ENCODE data around the gene SMPDL3B.
A peak's percentile ranks its signal among the peaks of the same experiment; 100 is the strongest.

Gene SMPDL3B

GRCh38 chr1:27958513-27958912, 23.7 kb downstream of the SMPDL3B start:
- H4K20me1 ChIP-seq (ENCODE audit: insufficient read depth, low read length, poor library complexity, severe bottlenecking), result no peaks in the 10 kb centered on the region
- no peaks in the 10 kb centered on the region for H3K27me3 ChIP-seq (ENCODE audit: insufficient read depth, low read length, poor library complexity, severe bottlenecking)
- H3K9ac ChIP-seq (ENCODE audit: low read depth, low read length, poor library complexity, severe bottlenecking), result no peak overlapping the region
- peaks cover 20% of the 10 kb centered on the region for H3K4me1 ChIP-seq (ENCODE audit: insufficient read depth, low read length, poor library complexity, severe bottlenecking)
- TF ChIP-seq CTCF (conservative IDR thresholded peaks at IDR 0.05; ENCODE audit: low read length), result no peak
- no peak for TF ChIP-seq EZH2phosphoT487 (IDR thresholded peaks at IDR 0.05; ENCODE audit: borderline replicate concordance)
- H3K4me3 ChIP-seq (ENCODE audit: low read length, poor library complexity, severe bottlenecking), result no peak overlapping the region
- H3K4me2 ChIP-seq (ENCODE audit: low read depth, low read length, poor library complexity, severe bottlenecking), result no peak overlapping the region
- H3K9me3 ChIP-seq (ENCODE audit: insufficient read depth, low read depth, low read length), result no peaks in the 10 kb centered on the region
- H3K9me2 ChIP-seq (replicated peaks; ENCODE audit: low read depth, low read length), result no peaks in the 10 kb centered on the region
- H3K36me3 ChIP-seq (ENCODE audit: insufficient read depth, low read length), result peaks cover under 1% of the 10 kb centered on the region; the same call in 1 of the 2 replicates
- H3F3A ChIP-seq (ENCODE audit: low read depth), result no peaks in the 10 kb centered on the region
- peaks cover 7% of the 10 kb centered on the region; the same call in 1 of the 2 replicates for H3K79me2 ChIP-seq (ENCODE audit: insufficient read depth, low read length)
- no peak overlapping the region for H2AFZ ChIP-seq (ENCODE audit: low read length)

- Histone ChIP-seq H3K79me2 (ENCODE audit: insufficient read depth, low read length) (peaks cover 7% of the 10 kb centered on the region; the same call in 1 of the 2 replicates), H3K4me1 (ENCODE audit: insufficient read depth, low read length, poor library complexity, severe bottlenecking) (peaks cover 20% of the 10 kb centered on the region), H3K36me3 (ENCODE audit: insufficient read depth, low read length) (peaks cover 3% of the 10 kb centered on the region; the same call in 1 of the 2 replicates), H3K4me3 (ENCODE audit: low read length, poor library complexity, severe bottlenecking) (peak within 1 kb of the TSS; percentile 88), H3K9me2 (replicated peaks; ENCODE audit: low read depth, low read length) (no peaks in the 10 kb centered on the region), H3K9me3 (ENCODE audit: insufficient read depth, low read depth, low read length) (no peaks in the 10 kb centered on the region), H2AFZ (ENCODE audit: low read length) (peak within 1 kb of the TSS; percentile 80), H3K9ac (ENCODE audit: low read depth, low read length, poor library complexity, severe bottlenecking) (peak within 1 kb of the TSS; percentile 63), H4K20me1 (ENCODE audit: insufficient read depth, low read length, poor library complexity, severe bottlenecking) (no peaks in the 10 kb centered on the region), H3F3A (ENCODE audit: low read depth) (no peaks in the 10 kb centered on the region), H3K27me3 (ENCODE audit: insufficient read depth, low read length, poor library complexity, severe bottlenecking) (no peaks in the 10 kb centered on the region), H3K4me2 (ENCODE audit: low read depth, low read length, poor library complexity, severe bottlenecking) (peak within 1 kb of the TSS; percentile 97)
- TF ChIP-seq EZH2phosphoT487 (IDR thresholded peaks at IDR 0.05; ENCODE audit: borderline replicate concordance) (no peak), CTCF (conservative IDR thresholded peaks at IDR 0.05; ENCODE audit: low read length) (peak; percentile 59)
These were observed 25.2 kb downstream of the SMPDL3B start, which contains the start of gene XKR8 for GRCh38 chr1:27959792-27960603. XKR8 (plus strand) TSS chr1:27959973; CDS start chr1:27960070, 97 bp downstream.

- no peak overlapping the region for H2AFZ ChIP-seq (ENCODE audit: low read length)
- H3K9ac ChIP-seq (ENCODE audit: low read depth, low read length, poor library complexity, severe bottlenecking), result peak overlapping the region; percentile 63
- peak overlapping the region; percentile 97 for H3K4me2 ChIP-seq (ENCODE audit: low read depth, low read length, poor library complexity, severe bottlenecking)
- H4K20me1 ChIP-seq (ENCODE audit: insufficient read depth, low read length, poor library complexity, severe bottlenecking), result no peaks in the 10 kb centered on the region
- H3F3A ChIP-seq (ENCODE audit: low read depth), result no peaks in the 10 kb centered on the region
- H3K27me3 ChIP-seq (ENCODE audit: insufficient read depth, low read length, poor library complexity, severe bottlenecking), result no peaks in the 10 kb centered on the region
- TF ChIP-seq CTCF (conservative IDR thresholded peaks at IDR 0.05; ENCODE audit: low read length) (no peak), EZH2phosphoT487 (IDR thresholded peaks at IDR 0.05; ENCODE audit: borderline replicate concordance) (no peak)
- H3K4me3 ChIP-seq (ENCODE audit: low read length, poor library complexity, severe bottlenecking), result peak overlapping the region; percentile 88
- H3K4me1 ChIP-seq (ENCODE audit: insufficient read depth, low read length, poor library complexity, severe bottlenecking), result peaks cover 20% of the 10 kb centered on the region
- H3K9me3 ChIP-seq (ENCODE audit: insufficient read depth, low read depth, low read length), result no peaks in the 10 kb centered on the region
- peaks cover 7% of the 10 kb centered on the region; the same call in 1 of the 2 replicates for H3K79me2 ChIP-seq (ENCODE audit: insufficient read depth, low read length)
- peaks cover 3% of the 10 kb centered on the region; the same call in 1 of the 2 replicates for H3K36me3 ChIP-seq (ENCODE audit: insufficient read depth, low read length)
- no peaks in the 10 kb centered on the region for H3K9me2 ChIP-seq (replicated peaks; ENCODE audit: low read depth, low read length)
These were observed 26.2 kb downstream of the SMPDL3B start for GRCh38 chr1:27960762-27961645.

All from Loucy (cell line).